Measurements from ENCODE around the gene GIPC1.

DNA sequence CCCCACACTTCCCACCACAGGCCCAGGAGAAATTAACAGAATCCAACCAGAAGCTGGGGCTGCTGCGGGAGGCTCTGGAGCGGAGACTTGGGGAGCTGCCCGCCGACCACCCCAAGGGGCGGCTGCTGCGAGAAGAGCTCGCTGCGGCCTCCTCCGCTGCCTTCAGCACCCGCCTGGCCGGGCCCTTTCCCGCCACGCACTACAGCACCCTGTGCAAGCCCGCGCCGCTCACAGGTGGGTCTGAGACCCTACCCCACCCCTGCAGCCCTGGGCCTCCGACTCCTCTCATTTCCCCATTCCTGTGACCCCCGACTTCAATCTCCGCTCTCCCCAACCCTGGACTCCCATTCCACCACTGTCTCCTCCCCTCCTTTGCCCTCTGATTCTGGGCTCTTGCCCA is 45.1 kb downstream of the GIPC1 start:
- TF ChIP-seq, protein P1, sequence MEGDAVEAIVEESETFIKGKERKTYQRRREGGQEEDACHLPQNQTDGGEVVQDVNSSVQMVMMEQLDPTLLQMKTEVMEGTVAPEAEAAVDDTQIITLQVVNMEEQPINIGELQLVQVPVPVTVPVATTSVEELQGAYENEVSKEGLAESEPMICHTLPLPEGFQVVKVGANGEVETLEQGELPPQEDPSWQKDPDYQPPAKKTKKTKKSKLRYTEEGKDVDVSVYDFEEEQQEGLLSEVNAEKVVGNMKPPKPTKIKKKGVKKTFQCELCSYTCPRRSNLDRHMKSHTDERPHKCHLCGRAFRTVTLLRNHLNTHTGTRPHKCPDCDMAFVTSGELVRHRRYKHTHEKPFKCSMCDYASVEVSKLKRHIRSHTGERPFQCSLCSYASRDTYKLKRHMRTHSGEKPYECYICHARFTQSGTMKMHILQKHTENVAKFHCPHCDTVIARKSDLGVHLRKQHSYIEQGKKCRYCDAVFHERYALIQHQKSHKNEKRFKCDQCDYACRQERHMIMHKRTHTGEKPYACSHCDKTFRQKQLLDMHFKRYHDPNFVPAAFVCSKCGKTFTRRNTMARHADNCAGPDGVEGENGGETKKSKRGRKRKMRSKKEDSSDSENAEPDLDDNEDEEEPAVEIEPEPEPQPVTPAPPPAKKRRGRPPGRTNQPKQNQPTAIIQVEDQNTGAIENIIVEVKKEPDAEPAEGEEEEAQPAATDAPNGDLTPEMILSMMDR (IDR thresholded peaks at IDR 0.05), result no peak
- no peak for TF ChIP-seq POLR2A (IDR thresholded peaks at IDR 0.05)

All from right lobe of liver (tissue), 4 donors.